Measurements from ENCODE around the gene PPARG. TPM values are rescaled to one million over a fixed set of nuclear protein-coding genes. Genes with fewer than 3 reads are reported as not detected.
"Not testable (repeated sequence)": the region's sequence is repeated elsewhere in the genome, so short reads cannot be mapped to it uniquely, and the experiment has no call there.

The PPARG gene
- total and polyA plus RNA-seq, 7 donors: 9.7 to 111 (median 17.8) TPM

DNA sequence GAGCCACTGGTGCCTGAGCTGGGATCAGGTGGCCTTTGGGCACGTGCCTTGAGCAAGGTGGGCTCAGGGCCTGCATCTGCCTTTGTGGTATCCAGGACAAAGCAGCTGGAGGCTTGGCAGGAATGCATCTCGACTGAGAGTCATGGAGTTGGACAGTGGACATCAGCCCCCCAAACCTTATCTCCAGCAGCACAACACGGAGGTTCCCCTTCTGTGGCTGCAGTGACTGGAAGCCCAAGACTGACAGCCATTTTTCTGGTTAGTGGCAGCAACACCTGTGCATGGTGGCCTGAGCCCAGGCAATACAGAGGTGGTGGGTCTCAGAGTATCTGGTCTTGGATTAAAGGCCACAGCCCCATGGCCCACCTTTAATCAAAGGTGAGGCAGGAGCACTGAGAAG lies 167.6 kb downstream of the PPARG start:
- intact Hi-C loops (cut with DNase I): no loop called here
- no peaks in the 10 kb centered on the region for H3K27me3 ChIP-seq
- 76 to 90% methylated on average over 3 of the region's 3 CpGs for WGBS, 2 donors
- no peak overlapping the region for H3K27ac ChIP-seq
- H3K4me1 ChIP-seq: no peaks in the 10 kb centered on the region
- TF ChIP-seq POLR2A (IDR thresholded peaks at IDR 0.05): no peak
- no peak for TF ChIP-seq POLR2AphosphoS5 (IDR thresholded peaks at IDR 0.05)
- TF ChIP-seq, protein P1, sequence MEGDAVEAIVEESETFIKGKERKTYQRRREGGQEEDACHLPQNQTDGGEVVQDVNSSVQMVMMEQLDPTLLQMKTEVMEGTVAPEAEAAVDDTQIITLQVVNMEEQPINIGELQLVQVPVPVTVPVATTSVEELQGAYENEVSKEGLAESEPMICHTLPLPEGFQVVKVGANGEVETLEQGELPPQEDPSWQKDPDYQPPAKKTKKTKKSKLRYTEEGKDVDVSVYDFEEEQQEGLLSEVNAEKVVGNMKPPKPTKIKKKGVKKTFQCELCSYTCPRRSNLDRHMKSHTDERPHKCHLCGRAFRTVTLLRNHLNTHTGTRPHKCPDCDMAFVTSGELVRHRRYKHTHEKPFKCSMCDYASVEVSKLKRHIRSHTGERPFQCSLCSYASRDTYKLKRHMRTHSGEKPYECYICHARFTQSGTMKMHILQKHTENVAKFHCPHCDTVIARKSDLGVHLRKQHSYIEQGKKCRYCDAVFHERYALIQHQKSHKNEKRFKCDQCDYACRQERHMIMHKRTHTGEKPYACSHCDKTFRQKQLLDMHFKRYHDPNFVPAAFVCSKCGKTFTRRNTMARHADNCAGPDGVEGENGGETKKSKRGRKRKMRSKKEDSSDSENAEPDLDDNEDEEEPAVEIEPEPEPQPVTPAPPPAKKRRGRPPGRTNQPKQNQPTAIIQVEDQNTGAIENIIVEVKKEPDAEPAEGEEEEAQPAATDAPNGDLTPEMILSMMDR (IDR thresholded peaks at IDR 0.05): no peak
- no peak for TF ChIP-seq EP300 (IDR thresholded peaks at IDR 0.05)
- peak; percentile 20 for DNase-seq
- no peaks in the 10 kb centered on the region for H3K36me3 ChIP-seq
- no peak overlapping the region for H3K4me3 ChIP-seq
- no peaks in the 10 kb centered on the region for H3K9me3 ChIP-seq

DNA sequence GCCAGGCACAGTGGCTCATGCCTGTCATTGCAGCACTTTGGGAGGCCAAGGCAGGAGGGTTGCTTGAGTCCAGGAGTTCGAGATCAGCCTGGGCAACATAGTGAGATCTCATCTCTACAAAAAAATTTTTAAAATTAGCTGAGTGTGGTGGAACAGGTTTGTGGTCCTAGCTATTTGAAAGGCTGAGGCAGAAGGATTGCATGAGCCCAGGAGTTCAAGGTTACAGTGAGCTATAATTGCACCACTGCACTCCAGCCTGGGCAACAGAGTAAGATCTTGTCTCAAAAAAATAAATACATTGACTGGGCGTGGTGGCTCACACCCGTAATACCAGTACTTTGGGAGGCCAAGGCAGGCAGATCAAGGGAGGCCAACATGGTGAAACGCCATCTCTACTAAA lies 168.5 kb downstream of the PPARG start:
- H3K4me1 ChIP-seq; intact Hi-C loops (cut with DNase I); H3K27me3 ChIP-seq; H3K9me3 ChIP-seq; H3K4me3 ChIP-seq; H3K27ac ChIP-seq; H3K36me3 ChIP-seq: not testable (repeated sequence)
- whole genome bisulfite sequencing, 2 donors: 59 to 85% methylated on average over 4 of the region's 4 CpGs
- peak; percentile 19 for DNase-seq

DNA sequence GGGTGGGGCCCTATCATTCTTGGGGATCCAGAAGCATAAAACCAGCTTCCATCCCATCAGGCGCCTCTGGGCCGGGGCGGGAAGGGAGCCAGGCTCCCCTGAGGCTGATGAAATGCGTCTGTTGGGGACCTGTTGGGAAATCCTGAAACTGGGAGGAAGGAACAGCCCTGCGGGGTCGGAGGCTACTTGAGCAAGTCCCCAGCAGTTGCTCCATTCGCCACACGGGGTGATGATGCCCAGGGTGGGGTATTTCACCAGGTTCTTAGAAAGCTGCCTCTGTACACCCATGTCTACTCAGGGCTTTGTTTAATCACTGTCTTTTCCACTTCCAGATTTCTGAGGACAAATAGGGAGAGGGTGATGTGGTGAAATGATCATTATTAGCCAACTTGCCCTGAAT lies 170.0 kb downstream of the PPARG start:
- DNase-seq: no peak
- Histone ChIP-seq H3K36me3 (no peaks in the 10 kb centered on the region), H3K27ac (no peak overlapping the region), H3K27me3 (no peaks in the 10 kb centered on the region), H3K9me3 (no peaks in the 10 kb centered on the region), H3K4me1 (no peaks in the 10 kb centered on the region), H3K4me3 (no peak overlapping the region)
- intact Hi-C loops (cut with DNase I): no loop called here
- WGBS, 2 donors: 87 to 89% methylated on average over 8 of the region's 8 CpGs
- TF ChIP-seq, protein P1 (IDR thresholded peaks at IDR 0.05): no peak
- TF ChIP-seq POLR2A (IDR thresholded peaks at IDR 0.05): no peak
- no peak for TF ChIP-seq POLR2AphosphoS5 (IDR thresholded peaks at IDR 0.05)
- no peak for TF ChIP-seq EP300 (IDR thresholded peaks at IDR 0.05)

GRCh38 chr3:12460127-12460526 lies 171.3 kb downstream of the PPARG start:
- DNase-seq: no peak
- Histone ChIP-seq H3K4me3 (no peak overlapping the region), H3K9me3 (no peaks in the 10 kb centered on the region), H3K4me1 (no peaks in the 10 kb centered on the region), H3K36me3 (no peaks in the 10 kb centered on the region), H3K27ac (no peak overlapping the region), H3K27me3 (no peaks in the 10 kb centered on the region)
- WGBS, 2 donors: 14 to 71% methylated on average over 3 of the region's 3 CpGs
- intact Hi-C loops (cut with DNase I): no loop called here
- no peak for TF ChIP-seq EP300 (IDR thresholded peaks at IDR 0.05)
- TF ChIP-seq POLR2AphosphoS5 (IDR thresholded peaks at IDR 0.05): no peak
- TF ChIP-seq POLR2A (IDR thresholded peaks at IDR 0.05): no peak
- TF ChIP-seq, protein P1 (IDR thresholded peaks at IDR 0.05): no peak

DNA sequence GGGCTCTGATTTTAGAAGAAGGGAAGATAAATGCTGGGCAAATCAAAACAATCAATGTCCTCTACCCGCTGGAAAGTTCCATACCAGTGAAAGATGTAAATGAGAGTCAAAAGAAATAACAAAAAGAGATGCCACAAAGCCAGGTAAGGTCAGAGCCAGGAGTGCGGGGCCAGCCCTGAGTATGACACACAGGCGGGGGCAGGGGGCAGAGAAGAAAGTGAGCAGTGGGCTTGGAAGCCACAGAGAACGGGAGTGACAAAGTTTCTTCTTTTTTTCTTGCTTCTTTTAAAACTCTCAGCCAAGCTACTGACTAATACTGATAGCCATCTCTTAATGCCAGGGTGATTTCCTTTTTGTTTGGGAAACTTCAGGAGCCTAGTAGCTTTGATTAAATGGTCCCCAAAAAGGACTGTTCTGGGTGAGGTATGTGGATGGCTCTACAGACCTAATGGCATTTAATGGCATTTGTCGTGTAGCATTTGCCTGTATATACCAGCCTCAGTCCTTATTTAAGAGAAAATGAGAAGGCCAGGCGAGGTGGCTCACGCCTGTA lies 172.3 kb downstream of the PPARG start:
- DNase-seq: no peak
- intact Hi-C loops (cut with DNase I): no loop called here
- TF ChIP-seq POLR2AphosphoS5 (IDR thresholded peaks at IDR 0.05): no peak
- TF ChIP-seq, protein P1 (IDR thresholded peaks at IDR 0.05): no peak
- TF ChIP-seq EP300 (IDR thresholded peaks at IDR 0.05): no peak
- no peak for TF ChIP-seq POLR2A (IDR thresholded peaks at IDR 0.05)
- Histone ChIP-seq H3K27me3 (no peaks in the 10 kb centered on the region), H3K36me3 (no peaks in the 10 kb centered on the region), H3K4me3 (no peak overlapping the region), H3K27ac (no peak overlapping the region), H3K4me1 (no peaks in the 10 kb centered on the region), H3K9me3 (no peaks in the 10 kb centered on the region)
- WGBS, 2 donors: 90 to 93% methylated on average over 7 of the region's 7 CpGs

Measured in sigmoid colon (tissue), 7 donors.